ENCODE measurements around the gene IRF2. TPM values are rescaled to one million over a fixed set of nuclear protein-coding genes. Genes with fewer than 3 reads are reported as not detected.

The IRF2 gene
- total RNA-seq, 3 donors from 2014 or later (not counting 1 experiment from before 2014, with no cell fraction given): 50.6 to 68.5 (median 59.8) TPM

- Mint-ChIP-seq H3K9me3 (no peaks in the 10 kb centered on the region), H3K36me3 (no peaks in the 10 kb centered on the region), H3K27me3 (ENCODE audit: low read depth in 2 of 2) (no peaks in the 10 kb centered on the region), H3K4me1 (peaks cover 18 to 26% of the 10 kb centered on the region in 2 donors), H3K27ac (peak overlapping the region; percentile 79 to 82), H3K4me3 (peak overlapping the region; percentile 55)
- peaks cover 17% of the 10 kb centered on the region for H3K4me1 ChIP-seq (ENCODE audit: control insufficient read depth, insufficient read depth, low read length)
- H3K9me3 ChIP-seq (ENCODE audit: control insufficient read depth, insufficient read depth, low read length): no peaks in the 10 kb centered on the region
- H3K27ac ChIP-seq (ENCODE audit: low read length): peak overlapping the region; percentile 37
- peak; percentile 81 to 89 (median 83) for ATAC-seq
- WGBS (ENCODE audit: insufficient coverage): 7% methylated on average over 2 of the region's 2 CpGs
- no peaks in the 10 kb centered on the region for H3K36me3 ChIP-seq (ENCODE audit: control insufficient read depth, insufficient read depth, low read length)
- no peaks in the 10 kb centered on the region for H3K27me3 ChIP-seq (ENCODE audit: control insufficient read depth, insufficient read depth, low read length)
- intact Hi-C loops (cut with micrococcal nuclease): no loop called here
- peak; percentile 22 to 52 for DNase-seq
- no peak overlapping the region for H3K4me3 ChIP-seq (ENCODE audit: low read length)
- TF ChIP-seq CTCF (IDR thresholded peaks at IDR 0.05): no peak
Observed at GRCh38 chr4:184355111-184355604, 119.2 kb downstream of the IRF2 start.

GRCh38 chr4:184352891-184353290, 121.5 kb downstream of the IRF2 start:
- no peak for DNase-seq
- WGBS (ENCODE audit: insufficient coverage): 94% methylated on average over 5 of the region's 5 CpGs
- Histone ChIP-seq H3K4me1 (ENCODE audit: control insufficient read depth, insufficient read depth, low read length) (peaks cover 34% of the 10 kb centered on the region), H3K4me3 (ENCODE audit: low read length) (no peak overlapping the region), H3K36me3 (ENCODE audit: control insufficient read depth, insufficient read depth, low read length) (no peaks in the 10 kb centered on the region), H3K27ac (ENCODE audit: low read length) (no peak overlapping the region), H3K9me3 (ENCODE audit: control insufficient read depth, insufficient read depth, low read length) (no peaks in the 10 kb centered on the region), H3K27me3 (ENCODE audit: control insufficient read depth, insufficient read depth, low read length) (no peaks in the 10 kb centered on the region)
- peak overlapping the region; percentile 10 for H3K4me3 Mint-ChIP-seq
- no peak for TF ChIP-seq CTCF (IDR thresholded peaks at IDR 0.05)
- H3K9me3 Mint-ChIP-seq: no peaks in the 10 kb centered on the region
- H3K36me3 Mint-ChIP-seq: no peaks in the 10 kb centered on the region
- peaks cover 37 to 44% of the 10 kb centered on the region in 2 donors for H3K4me1 Mint-ChIP-seq
- intact Hi-C loops (cut with micrococcal nuclease): no loop called here
- no peaks in the 10 kb centered on the region for H3K27me3 Mint-ChIP-seq (ENCODE audit: low read depth in 2 of 2)
- no peak for ATAC-seq
- H3K27ac Mint-ChIP-seq: no peak overlapping the region

GRCh38 chr4:184351560-184352451, 122.5 kb downstream of the IRF2 start:
- H3K4me3 Mint-ChIP-seq: no peak overlapping the region
- no peak overlapping the region for H3K27ac Mint-ChIP-seq
- no peaks in the 10 kb centered on the region for H3K27me3 ChIP-seq (ENCODE audit: control insufficient read depth, insufficient read depth, low read length)
- no peak overlapping the region for H3K27ac ChIP-seq (ENCODE audit: low read length)
- peaks cover 45% of the 10 kb centered on the region for H3K4me1 ChIP-seq (ENCODE audit: control insufficient read depth, insufficient read depth, low read length)
- no peaks in the 10 kb centered on the region for H3K27me3 Mint-ChIP-seq (ENCODE audit: low read depth in 2 of 2)
- DNase-seq (no peak), ATAC-seq (no peak)
- no peaks in the 10 kb centered on the region for H3K36me3 ChIP-seq (ENCODE audit: control insufficient read depth, insufficient read depth, low read length)
- H3K9me3 Mint-ChIP-seq: no peaks in the 10 kb centered on the region
- intact Hi-C loops (cut with micrococcal nuclease): no loop called here
- no peaks in the 10 kb centered on the region for H3K9me3 ChIP-seq (ENCODE audit: control insufficient read depth, insufficient read depth, low read length)
- no peaks in the 10 kb centered on the region for H3K36me3 Mint-ChIP-seq
- no peak for TF ChIP-seq CTCF (IDR thresholded peaks at IDR 0.05)
- H3K4me1 Mint-ChIP-seq: peaks cover 48 to 54% of the 10 kb centered on the region in 2 donors
- H3K4me3 ChIP-seq (ENCODE audit: low read length): no peak overlapping the region
- WGBS (ENCODE audit: insufficient coverage): 95% methylated on average over 19 of the region's 19 CpGs
